ENCODE data around the gene IDH1. TPM values are rescaled to one million over a fixed set of nuclear protein-coding genes. Genes with fewer than 3 reads are reported as not detected.

The IDH1 gene
- total and polyA plus RNA-seq, 2 of the 13 experiments (the other 11 are each of a cell fraction or from before 2014, with no cell fraction given) = 312 to 1,077 TPM

GRCh38 chr2:208204166-208204565 lies 50.7 kb downstream of the IDH1 start:
- intact Hi-C loops (cut with micrococcal nuclease; ENCODE audit: unreplicated experiment) (no loop called here), in situ Hi-C loops (cut with HindIII; ENCODE audit: extremely low pct_ligation_motif_present, low pct_unique_long_range_greater_than_20kb) (no loop called here)
- H4K20me1 ChIP-seq (ENCODE audit: insufficient read depth, low read length) = no peaks in the 10 kb centered on the region
- H3K4me1 ChIP-seq (ENCODE audit: insufficient read depth, low read length) = no peaks in the 10 kb centered on the region
- ATAC-seq (no peak), FAIRE-seq (no peak), DNase-seq (ENCODE audit: low spot score) (no peak)
- H2AFZ ChIP-seq (ENCODE audit: low read length) = no peak overlapping the region
- no peak overlapping the region for H3K4me2 ChIP-seq (ENCODE audit: low read depth, low read length)
- H3K79me2 ChIP-seq (ENCODE audit: insufficient read depth, low read length) = no peaks in the 10 kb centered on the region
- CTCF ChIA-PET (ENCODE audit: low intra/inter-chr PET ratio, low total read pairs) = no interaction called here
- TF ChIP-seq RAD51 (IDR thresholded peaks at IDR 0.05; ENCODE audit: borderline replicate concordance) (no peak), ZNF720 (CRISPR knock-in tag; IDR thresholded peaks at IDR 0.05) (no peak)
- no peaks in the 10 kb centered on the region for H3K9me3 ChIP-seq (ENCODE audit: low read length)
- no peak overlapping the region for H3K9ac ChIP-seq (ENCODE audit: insufficient read depth, low read depth, low read length)
- peaks cover 1 to 5% of the 10 kb centered on the region in 2 experiments; a peak in 2 of 5 replicates for H3K27me3 ChIP-seq (ENCODE audit: control insufficient read depth in 1 of 2, insufficient read depth in 2 of 2, low read length in 2 of 2)
- POLR2A ChIA-PET = no interaction called here
- H3K27ac ChIP-seq (ENCODE audit: extremely low read length, insufficient read depth, low read length) = no peak overlapping the region
- no peak overlapping the region for H3K4me3 ChIP-seq (replicated peaks in 1 of 3; ENCODE audit: insufficient read depth in 1 of 3, low read depth in 2 of 3, low read length in 3 of 3)
- WGBS (ENCODE audit: low lambda C conversion rate) = 38% methylated on average over 5 of the region's 5 CpGs
- BruUV-seq (replicated peaks) = no TSS peak
- H3K36me3 ChIP-seq (replicated peaks in 1 of 2; ENCODE audit: control insufficient read depth in 1 of 2, insufficient read depth in 2 of 2, low read length in 2 of 2) = no peaks in the 10 kb centered on the region

- Histone ChIP-seq H3K9me3 (ENCODE audit: low read length) (no peaks in the 10 kb centered on the region), H3K4me2 (ENCODE audit: low read depth, low read length) (no peak overlapping the region), H3K36me3 (replicated peaks in 1 of 2; ENCODE audit: control insufficient read depth in 1 of 2, insufficient read depth in 2 of 2, low read length in 2 of 2) (no peaks in the 10 kb centered on the region), H2AFZ (ENCODE audit: low read length) (no peak overlapping the region), H3K27me3 (ENCODE audit: control insufficient read depth in 1 of 2, insufficient read depth in 2 of 2, low read length in 2 of 2) (peaks cover 0 to 12% of the 10 kb centered on the region in 2 experiments; a peak in 1 of 5 replicates), H3K4me3 (replicated peaks in 1 of 3; ENCODE audit: insufficient read depth in 1 of 3, low read depth in 2 of 3, low read length in 3 of 3) (no peak overlapping the region), H3K9ac (ENCODE audit: insufficient read depth, low read depth, low read length) (no peak overlapping the region), H3K79me2 (ENCODE audit: insufficient read depth, low read length) (no peaks in the 10 kb centered on the region), H3K4me1 (ENCODE audit: insufficient read depth, low read length) (no peaks in the 10 kb centered on the region), H4K20me1 (ENCODE audit: insufficient read depth, low read length) (no peaks in the 10 kb centered on the region), H3K27ac (ENCODE audit: extremely low read length, insufficient read depth, low read length) (no peak overlapping the region)
- no peak for ATAC-seq
- ChIA-PET POLR2A (no interaction called here), CTCF (ENCODE audit: low intra/inter-chr PET ratio, low total read pairs) (no interaction called here)
- WGBS (ENCODE audit: low lambda C conversion rate) = 24% methylated on average over 3 of the region's 3 CpGs
- no TSS peak for BruUV-seq (replicated peaks)
- in situ Hi-C loops (cut with HindIII; ENCODE audit: extremely low pct_ligation_motif_present, low pct_unique_long_range_greater_than_20kb) (no loop called here), intact Hi-C loops (cut with micrococcal nuclease; ENCODE audit: unreplicated experiment) (no loop called here)
- DNase-seq (ENCODE audit: low spot score) = no peak
- no peak for FAIRE-seq
- TF ChIP-seq REXO4 (CRISPR knock-in tag; IDR thresholded peaks at IDR 0.05; ENCODE audit: borderline replicate concordance) (no peak), ZKSCAN1 (IDR thresholded peaks at IDR 0.05; ENCODE audit: low read length) (no peak), THRA (CRISPR knock-in tag; IDR thresholded peaks at IDR 0.05; ENCODE audit: borderline replicate concordance) (no peak), GLMP (CRISPR knock-in tag; IDR thresholded peaks at IDR 0.05; ENCODE audit: borderline replicate concordance) (no peak), MAFF (IDR thresholded peaks at IDR 0.05; ENCODE audit: low read depth, low read length) (no peak), ZNF781 (CRISPR knock-in tag; IDR thresholded peaks at IDR 0.05; ENCODE audit: borderline replicate concordance, not compliant biosample characterization) (no peak), JUND (CRISPR knock-in tag; IDR thresholded peaks at IDR 0.05) (no peak), PPARG (CRISPR knock-in tag; conservative IDR thresholded peaks at IDR 0.05) (no peak), SNAPC2 (CRISPR knock-in tag; IDR thresholded peaks at IDR 0.05) (no peak), HNRNPUL1 (IDR thresholded peaks at IDR 0.05; ENCODE audit: low read depth, low read length) (no peak), ZNF782 (CRISPR knock-in tag; IDR thresholded peaks at IDR 0.05; ENCODE audit: borderline replicate concordance) (no peak), DBP (CRISPR knock-in tag; IDR thresholded peaks at IDR 0.05; ENCODE audit: not compliant biosample characterization) (no peak), MIXL1 (CRISPR knock-in tag; IDR thresholded peaks at IDR 0.05) (no peak), KLF11 (CRISPR knock-in tag; IDR thresholded peaks at IDR 0.05) (no peak), SIX4 (CRISPR knock-in tag; IDR thresholded peaks at IDR 0.05) (no peak)
These were observed 59.3 kb downstream of the IDH1 start for GRCh38 chr2:208195531-208195930.
